Panc1 (cell line): Measurements from ENCODE around the gene B3GNT3. TPM values are rescaled to one million over a fixed set of nuclear protein-coding genes. Genes with fewer than 3 reads are reported as not detected.
A peak's percentile ranks its signal among the peaks of the same experiment; 100 is the strongest.

Experiments
- ATAC-seq: fragments of 200-7000 bp; cut with Tn5 transposase; 2 replicates; pipeline ENCODE4 v1.9.1; 2020; ENCODE audit warnings: mild to moderate bottlenecking, moderate library complexity
- BruUV-seq: library from RNA; stranded (reverse); fragments of 400-500 nt; replicated peaks from 2 replicates; lab custom pipeline; 2021; lab: Mats Ljungman, UMichigan
- CTCF ChIA-PET: fragments of 300-600 bp; sonication (Branson Sonifier 250); formaldehyde crosslinking; loops from one replicate; lab custom pipeline; 2022; ENCODE audit warnings: antibody characterized with exemption; lab: Charles Lee
- POLR2A ChIA-PET: fragments of 300-600 bp; sonication (Branson Sonifier 250); formaldehyde crosslinking; loops from one replicate; lab custom pipeline; 2022; ENCODE audit warnings: antibody characterized with exemption; lab: Charles Lee
- DNase-seq: peaks from one replicate; pipeline ENCODE4 v3.0.0-alpha.2; 2010; ENCODE audit warnings: low read depth, low spot score
- H3K27ac ChIP-seq: 2 replicates; pipeline ENCODE4 v1.5.1; 2011; ENCODE audit warnings: mild to moderate bottlenecking, low read length, inconsistent platforms
- H3K27me3 ChIP-seq: fragments of 200-500 bp; sonication (Bioruptor generic); 2 replicates; pipeline ENCODE4 v1.6.0; 2014; ENCODE audit warnings: low read length, inconsistent platforms; ENCODE audit not compliant: control insufficient read depth, insufficient read depth
- H3K36me3 ChIP-seq: fragments of 200-500 bp; sonication (Bioruptor generic); 2 replicates; pipeline ENCODE4 v1.5.1; 2014; ENCODE audit warnings: inconsistent platforms, mild to moderate bottlenecking, low read length, moderate library complexity; ENCODE audit not compliant: control insufficient read depth, insufficient read depth
- H3K4me1 ChIP-seq: 2 replicates; pipeline ENCODE4 v1.5.1; 2011; ENCODE audit warnings: inconsistent platforms, mild to moderate bottlenecking, low read length, moderate library complexity; ENCODE audit not compliant: control insufficient read depth, insufficient read depth
- H3K4me3 ChIP-seq, 2 experiments: 2 replicates each; pipeline ENCODE4 v1.5.1; 2011 to 2012; ENCODE audit warnings: low read depth in 2 of 2, low read length in 2 of 2, mild to moderate bottlenecking in 2 of 2, inconsistent platforms in 1 of 2, moderate library complexity in 1 of 2
- H3K9me3 ChIP-seq: fragments of 200-500 bp; sonication (Bioruptor generic); 2 replicates; pipeline ENCODE4 v1.5.1; 2014; ENCODE audit warnings: low read depth, mild to moderate bottlenecking, inconsistent platforms, low read length, moderate library complexity; ENCODE audit not compliant: control insufficient read depth, insufficient read depth
- CTCF ChIP-seq: fragments of 450-650 bp; IDR thresholded peaks from 2 replicates; pipeline ENCODE4 v1.5.1; 2017; ENCODE audit warnings: mild to moderate bottlenecking
- POLR2AphosphoS5 ChIP-seq: IDR thresholded peaks from 2 replicates; pipeline ENCODE4 v1.6.1; 2012; ENCODE audit warnings: mild to moderate bottlenecking, low read depth, low read length, moderate library complexity
- REST ChIP-seq, 2 experiments: IDR thresholded peaks; 2 replicates each; pipeline ENCODE4 v1.6.1; 2011 to 2012; ENCODE audit warnings: low read depth in 2 of 2, control low read depth in 1 of 2, low read length in 1 of 2, mild to moderate bottlenecking in 1 of 2, moderate library complexity in 1 of 2; ENCODE audit not compliant: insufficient read depth in 1 of 2
- SIN3A ChIP-seq: IDR thresholded peaks from 2 replicates; pipeline ENCODE4 v1.6.1; 2012; ENCODE audit warnings: low read depth, mild to moderate bottlenecking, low read length, moderate library complexity, borderline replicate concordance; ENCODE audit not compliant: insufficient read depth
- TCF7L2 ChIP-seq: IDR thresholded peaks from 2 replicates; pipeline ENCODE4 v1.6.1; 2011; ENCODE audit warnings: mild to moderate bottlenecking, low read depth, low read length, inconsistent platforms
- in situ Hi-C: cut with HindIII; loops from 2 replicates; pipeline ENCODE4 v1.10.0; 2016; ENCODE audit warnings: low sequenced_read_pairs, low pct_unique_long_range_greater_than_20kb
- intact Hi-C: fragments of 100-400 bp; cut with micrococcal nuclease; formaldehyde crosslinking; loops from one replicate; pipeline ENCODE4 v1.10.0; 2022; ENCODE audit not compliant: unreplicated experiment
- total RNA-seq: library from RNA; stranded (reverse); gene quantifications from one replicate; pipeline ENCODE4 v1.2.1, GENCODE V29; 2021; ENCODE audit not compliant: unreplicated experiment

B3GNT3 gene
- total RNA-seq, 1 experiment from 2014 or later = 0.67 TPM

- in situ Hi-C loops (no loop called here), intact Hi-C loops (no loop called here)
- Histone ChIP-seq H3K4me1 (peaks cover 4% of the 10 kb centered on the region; the same call in 1 of the 2 replicates), H3K27ac (peak within 1 kb of the TSS; percentile 39; the same call in 1 of the 2 replicates), H3K4me3 (peak within 1 kb of the TSS in 1 of 2 experiments; percentile 18; a peak in 2 of 4 replicates), H3K27me3 (no peaks in the 10 kb centered on the region), H3K9me3 (no peaks in the 10 kb centered on the region), H3K36me3 (no peaks in the 10 kb centered on the region)
- CTCF ChIA-PET = interaction anchor here (0.5 kb wide), 1 partner anchor 11 kb away, joined by 3 read pairs; no protein-coding TSS in a partner anchor
- ATAC-seq (peak; percentile 71), DNase-seq (no peak)
- TF ChIP-seq POLR2AphosphoS5 (no peak), TCF7L2 (no peak), CTCF (no peak), REST (IDR thresholded peaks at IDR 0.05; ENCODE audit: insufficient read depth in 1 of 2, low read depth in 2 of 2, low read length in 1 of 2) (no peak), SIN3A (no peak)
- no TSS peak for BruUV-seq
- POLR2A ChIA-PET = no interaction called here
These were observed 52.8 kb downstream of the B3GNT3 start, which contains the start of gene JAK3 for GRCh38 chr19:17847538-17848366. Gene JAK3 (minus strand): TSS chr19:17847982. CDS start chr19:17844417, 3,565 bp downstream.

- H3K27me3 ChIP-seq = no peaks in the 10 kb centered on the region
- in situ Hi-C loops = no loop called here
- H3K4me1 ChIP-seq = peaks cover 4% of the 10 kb centered on the region; the same call in 1 of the 2 replicates
- intact Hi-C loops = no loop called here
- TF ChIP-seq REST (IDR thresholded peaks at IDR 0.05; ENCODE audit: insufficient read depth in 1 of 2, low read depth in 2 of 2, low read length in 1 of 2) (no peak), SIN3A (no peak), CTCF (no peak), TCF7L2 (no peak), POLR2AphosphoS5 (no peak)
- ChIA-PET POLR2A (interaction anchor here (0.7 kb wide), 1 partner anchor 152 kb away, joined by 6 read pairs; no protein-coding TSS in a partner anchor), CTCF (no interaction called here)
- no TSS peak for BruUV-seq
- no peaks in the 10 kb centered on the region for H3K36me3 ChIP-seq
- ATAC-seq (no peak), DNase-seq (no peak)
- no peak overlapping the region for H3K4me3 ChIP-seq
- no peaks in the 10 kb centered on the region for H3K9me3 ChIP-seq
- no peak overlapping the region for H3K27ac ChIP-seq
These were observed 53.8 kb downstream of the B3GNT3 start for GRCh38 chr19:17848595-17849292.
